ENCODE measurements around the gene ELP1.

GRCh38 chr9:108980893-108981292, 47.0 kb upstream of the ELP1 start:
- TF ChIP-seq, protein P1, sequence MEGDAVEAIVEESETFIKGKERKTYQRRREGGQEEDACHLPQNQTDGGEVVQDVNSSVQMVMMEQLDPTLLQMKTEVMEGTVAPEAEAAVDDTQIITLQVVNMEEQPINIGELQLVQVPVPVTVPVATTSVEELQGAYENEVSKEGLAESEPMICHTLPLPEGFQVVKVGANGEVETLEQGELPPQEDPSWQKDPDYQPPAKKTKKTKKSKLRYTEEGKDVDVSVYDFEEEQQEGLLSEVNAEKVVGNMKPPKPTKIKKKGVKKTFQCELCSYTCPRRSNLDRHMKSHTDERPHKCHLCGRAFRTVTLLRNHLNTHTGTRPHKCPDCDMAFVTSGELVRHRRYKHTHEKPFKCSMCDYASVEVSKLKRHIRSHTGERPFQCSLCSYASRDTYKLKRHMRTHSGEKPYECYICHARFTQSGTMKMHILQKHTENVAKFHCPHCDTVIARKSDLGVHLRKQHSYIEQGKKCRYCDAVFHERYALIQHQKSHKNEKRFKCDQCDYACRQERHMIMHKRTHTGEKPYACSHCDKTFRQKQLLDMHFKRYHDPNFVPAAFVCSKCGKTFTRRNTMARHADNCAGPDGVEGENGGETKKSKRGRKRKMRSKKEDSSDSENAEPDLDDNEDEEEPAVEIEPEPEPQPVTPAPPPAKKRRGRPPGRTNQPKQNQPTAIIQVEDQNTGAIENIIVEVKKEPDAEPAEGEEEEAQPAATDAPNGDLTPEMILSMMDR (optimal IDR thresholded peaks at IDR 0.05 in 1 of 3, IDR thresholded peaks at IDR 0.05 in 1 of 3, conservative IDR thresholded peaks at IDR 0.05 in 1 of 3; ENCODE audit: extremely low read depth in 1 of 3, insufficient read depth in 2 of 3, low read length in 3 of 3), result no peak
- TF ChIP-seq EZH2 (IDR thresholded peaks at IDR 0.05; ENCODE audit: low read length), result no peak
